Adipocyte (in vitro differentiated cells): ENCODE data around the gene CACNA2D1.
A peak's percentile ranks its signal among the peaks of the same experiment; 100 is the strongest.
"Not testable (repeated sequence)": the region's sequence is repeated elsewhere in the genome, so short reads cannot be mapped to it uniquely, and the experiment has no call there.

Experiments
- DNase-seq: peaks from one replicate; pipeline ENCODE4 v3.0.0-alpha.2; 2015; ENCODE audit warnings: low read depth
- H3K27me3 ChIP-seq: replicated peaks from 2 replicates; pipeline ENCODE4 v1.7.0; 2013; ENCODE audit warnings: mild to moderate bottlenecking, low read length, moderate library complexity; ENCODE audit not compliant: control insufficient read depth, insufficient read depth
- H3K36me3 ChIP-seq: 2 replicates; pipeline ENCODE4 v1.7.0; 2013; ENCODE audit warnings: low read length, mild to moderate bottlenecking, moderate library complexity; ENCODE audit not compliant: control insufficient read depth, insufficient read depth, severe bottlenecking
- H3K4me1 ChIP-seq: 2 replicates; pipeline ENCODE4 v1.7.0; 2013; ENCODE audit warnings: mild to moderate bottlenecking, low read length, moderate library complexity; ENCODE audit not compliant: control insufficient read depth, insufficient read depth
- H3K4me3 ChIP-seq: 2 replicates; pipeline ENCODE4 v1.7.0; 2013; ENCODE audit warnings: mild to moderate bottlenecking, low read length, moderate library complexity
- H3K9ac ChIP-seq: 2 replicates; pipeline ENCODE4 v1.7.0; 2013; ENCODE audit warnings: mild to moderate bottlenecking, low read length, moderate library complexity
- H3K9me3 ChIP-seq: 2 replicates; pipeline ENCODE4 v1.7.0; 2013; ENCODE audit warnings: mild to moderate bottlenecking, low read length, moderate library complexity; ENCODE audit not compliant: control insufficient read depth

The CACNA2D1 gene

DNA sequence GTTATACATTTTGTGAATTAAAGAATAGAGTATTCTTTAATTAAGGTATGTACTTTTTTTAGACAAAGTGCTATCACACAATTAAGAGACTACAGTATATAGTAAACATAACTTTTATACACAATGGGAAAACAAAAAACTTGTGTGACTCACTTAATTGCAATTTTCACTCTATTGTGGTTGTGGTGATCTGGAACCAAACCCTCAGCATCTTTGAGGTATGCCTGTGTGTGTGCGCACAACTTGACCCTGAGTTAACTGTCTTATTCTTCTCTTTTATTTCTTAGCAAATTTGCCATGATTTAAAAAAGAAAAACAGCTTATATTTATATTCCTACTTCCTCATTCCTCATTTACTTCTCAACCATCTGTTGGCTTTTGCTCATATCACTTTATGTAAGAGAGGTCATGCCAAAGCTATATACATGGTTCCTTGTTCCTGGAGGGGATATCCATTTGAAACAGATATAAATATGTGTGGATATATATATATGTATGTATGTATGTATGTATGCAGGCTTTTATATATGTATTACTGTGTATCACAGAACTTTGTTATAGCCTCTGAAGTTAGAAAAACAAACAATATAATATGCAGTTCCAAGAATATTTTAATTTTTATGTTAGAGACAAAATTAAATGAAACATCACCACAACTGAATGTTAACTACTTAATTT, 414.2 kb downstream of the CACNA2D1 start:
- Histone ChIP-seq H3K9me3 (no peaks in the 10 kb centered on the region), H3K9ac (no peak overlapping the region), H3K36me3 (peaks cover 5% of the 10 kb centered on the region), H3K27me3 (no peaks in the 10 kb centered on the region), H3K4me1 (no peaks in the 10 kb centered on the region), H3K4me3 (no peak overlapping the region)
- no peak for DNase-seq

DNA sequence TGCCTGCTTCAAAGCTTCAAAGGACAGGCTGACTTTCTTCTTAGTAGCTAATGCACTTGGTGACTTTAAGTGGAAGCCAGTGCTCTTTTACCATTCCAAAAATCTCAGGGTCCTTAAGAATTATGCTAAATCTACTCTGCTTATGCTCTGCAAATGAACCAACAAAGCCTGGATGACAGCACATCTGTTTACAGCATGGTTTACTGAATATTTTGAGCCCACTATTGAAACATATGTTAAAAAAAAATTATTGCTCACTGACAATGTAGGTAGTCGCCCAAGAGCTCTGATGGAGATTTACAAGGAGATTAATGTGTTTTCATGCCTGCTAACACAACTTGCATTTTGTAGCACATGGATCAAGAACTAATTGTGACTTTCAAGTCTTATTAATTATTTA, 415.5 kb downstream of the CACNA2D1 start:
- DNase-seq, result no peak
- Histone ChIP-seq H3K4me1 (no peaks in the 10 kb centered on the region), H3K9ac (no peak overlapping the region), H3K36me3 (peaks cover 5% of the 10 kb centered on the region), H3K27me3 (no peaks in the 10 kb centered on the region), H3K4me3 (no peak overlapping the region), H3K9me3 (no peaks in the 10 kb centered on the region)

DNA sequence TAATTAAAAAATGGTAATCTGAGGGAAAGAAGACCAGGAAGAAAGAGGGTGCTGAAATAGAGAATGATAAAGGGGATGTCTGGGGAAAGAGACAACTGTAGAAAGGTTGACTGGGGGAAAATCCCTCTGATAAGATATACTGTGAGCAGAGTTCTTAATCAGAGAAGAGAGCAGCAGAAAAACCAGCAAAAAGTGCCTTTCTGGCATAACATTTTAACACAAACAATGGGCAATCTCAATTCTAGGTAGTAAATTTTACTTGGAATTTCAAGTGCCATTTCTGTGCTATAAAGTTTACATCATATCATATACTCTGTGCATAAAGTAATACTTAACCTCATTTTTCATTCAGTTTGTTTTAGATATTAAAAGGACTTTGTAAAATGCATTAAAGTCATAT, 421.9 kb downstream of the CACNA2D1 start:
- DNase-seq, result no peak
- no peaks in the 10 kb centered on the region for H3K36me3 ChIP-seq
- no peak overlapping the region for H3K4me3 ChIP-seq
- no peak overlapping the region for H3K9ac ChIP-seq
- H3K4me1 ChIP-seq, result peaks cover 25% of the 10 kb centered on the region
- no peaks in the 10 kb centered on the region for H3K27me3 ChIP-seq
- H3K9me3 ChIP-seq, result no peaks in the 10 kb centered on the region

DNA sequence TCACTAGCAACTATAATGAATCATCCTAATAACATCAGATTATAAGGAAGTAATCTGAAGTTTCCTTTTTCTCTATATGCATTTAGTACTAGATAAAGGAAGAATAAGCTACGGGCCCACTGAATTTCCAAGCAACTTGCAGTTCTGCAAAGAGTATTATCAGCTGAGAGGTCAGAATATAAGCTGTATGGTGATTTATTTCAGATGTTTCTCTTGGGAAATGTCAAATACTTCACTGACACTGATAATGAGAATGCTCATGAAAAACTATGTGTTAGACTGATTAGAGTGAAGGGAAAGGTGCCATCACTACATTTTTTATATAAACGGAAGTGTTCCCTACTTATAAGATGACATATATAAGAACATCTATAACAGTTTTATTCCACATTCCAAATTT, 422.5 kb downstream of the CACNA2D1 start:
- H3K4me1 ChIP-seq, result peaks cover 25% of the 10 kb centered on the region

DNA sequence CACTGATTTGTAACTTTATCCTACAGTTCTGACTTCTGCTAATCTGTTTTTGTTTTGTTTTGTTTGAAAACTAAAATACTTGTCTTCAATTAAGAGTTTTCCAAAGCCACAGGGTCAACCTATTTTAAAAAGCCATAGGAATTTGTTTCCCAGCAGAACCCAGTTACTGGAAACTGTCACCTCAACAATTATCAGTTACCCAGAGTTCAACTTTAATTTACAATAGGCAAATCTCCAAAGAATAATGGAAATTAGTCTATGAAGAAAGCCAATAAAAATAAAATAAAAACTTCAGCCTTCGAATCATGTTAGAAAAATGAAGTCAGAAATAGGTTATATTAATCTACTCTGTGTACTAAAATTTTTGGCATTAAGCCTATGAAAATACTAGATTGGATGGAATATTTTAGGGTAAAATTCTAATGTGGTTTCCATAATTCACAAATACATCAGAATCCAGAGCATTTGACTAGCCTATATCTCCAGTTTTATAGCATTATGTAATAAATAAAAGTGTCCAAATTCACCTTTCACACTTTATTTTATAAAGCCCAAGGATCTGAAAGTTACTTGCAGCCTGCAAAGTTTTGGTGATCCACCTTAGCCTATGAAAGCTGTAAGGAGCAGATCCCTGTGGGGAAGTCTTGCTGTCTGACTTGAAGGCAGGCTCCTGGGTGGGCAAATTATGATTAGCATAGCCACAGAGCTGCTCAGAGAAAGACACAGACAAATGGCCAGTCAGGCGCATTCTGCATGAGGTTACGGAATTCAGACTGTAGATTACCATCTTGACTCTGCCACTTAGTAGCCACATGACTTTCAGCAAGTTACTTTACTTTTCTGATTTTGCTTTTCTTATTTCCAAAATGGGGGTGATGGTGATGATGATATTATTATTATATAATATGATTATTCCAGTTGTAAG, 423.8 kb downstream of the CACNA2D1 start:
- H3K4me1 ChIP-seq, result peaks cover 25% of the 10 kb centered on the region
- H3K4me3 ChIP-seq, result no peak overlapping the region
- DNase-seq, result no peak
- H3K9ac ChIP-seq, result no peak overlapping the region
- H3K9me3 ChIP-seq, result no peaks in the 10 kb centered on the region
- no peaks in the 10 kb centered on the region for H3K36me3 ChIP-seq
- no peaks in the 10 kb centered on the region for H3K27me3 ChIP-seq

More for the DNA sequence above, 422.5 kb downstream of the CACNA2D1 start:
- H3K9me3 ChIP-seq, result no peaks in the 10 kb centered on the region
- H3K27me3 ChIP-seq, result no peaks in the 10 kb centered on the region
- no peak overlapping the region for H3K9ac ChIP-seq
- H3K36me3 ChIP-seq, result no peaks in the 10 kb centered on the region
- no peak overlapping the region for H3K4me3 ChIP-seq
- no peak for DNase-seq

DNA sequence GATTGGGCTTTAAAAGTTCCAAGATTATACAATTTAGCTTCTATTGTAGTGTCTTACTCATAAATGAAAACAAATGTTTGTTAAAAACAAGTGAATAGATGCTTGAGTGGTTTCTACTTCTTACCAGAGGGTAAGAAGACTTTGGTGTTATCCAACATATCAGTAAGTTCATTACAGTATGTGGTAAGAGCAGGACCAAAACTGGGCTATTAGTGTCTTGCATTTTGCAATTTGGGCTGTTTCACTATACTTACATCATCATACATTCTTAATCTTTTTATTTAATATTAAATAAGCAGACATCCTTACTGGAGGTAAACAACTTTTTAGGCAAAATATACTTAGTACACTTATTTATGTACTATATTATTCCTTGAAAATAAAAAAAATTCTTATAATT, 425.4 kb downstream of the CACNA2D1 start:
- Histone ChIP-seq H3K27me3 (no peaks in the 10 kb centered on the region), H3K9me3 (no peaks in the 10 kb centered on the region), H3K4me1 (peaks cover 25% of the 10 kb centered on the region), H3K4me3 (no peak overlapping the region), H3K36me3 (no peaks in the 10 kb centered on the region), H3K9ac (no peak overlapping the region)
- DNase-seq, result peak; percentile 59

DNA sequence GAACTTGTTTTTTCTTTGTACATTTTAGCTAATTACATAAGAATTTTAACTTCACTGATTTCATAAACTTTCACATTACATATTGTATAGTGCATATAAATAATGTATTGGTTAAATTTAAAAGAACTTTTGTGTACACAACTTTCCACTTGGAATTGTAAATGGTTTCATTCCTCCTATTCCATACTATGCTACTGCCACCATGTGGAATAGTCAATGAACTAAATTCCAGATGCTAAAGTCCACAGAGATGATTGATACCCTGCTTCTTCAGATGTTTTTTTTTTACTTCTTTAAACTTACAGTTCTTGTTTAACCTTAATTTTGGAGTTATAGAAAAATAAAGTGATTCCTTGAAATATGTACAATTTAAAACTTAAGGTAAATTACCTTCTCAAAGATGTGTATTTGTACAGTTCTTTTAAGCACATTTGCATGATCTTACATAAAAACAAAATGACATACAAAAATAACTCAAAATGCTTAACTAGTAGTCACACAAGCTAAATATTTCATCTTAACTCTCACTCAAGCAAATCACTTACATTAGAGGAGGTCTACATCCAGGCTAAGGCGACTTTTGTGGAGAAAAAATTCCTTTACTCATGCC, 426.1 kb downstream of the CACNA2D1 start:
- Histone ChIP-seq H3K9me3 (no peaks in the 10 kb centered on the region), H3K4me3 (no peak overlapping the region), H3K9ac (no peak overlapping the region), H3K36me3 (no peaks in the 10 kb centered on the region), H3K4me1 (peaks cover 25% of the 10 kb centered on the region), H3K27me3 (no peaks in the 10 kb centered on the region)
- DNase-seq, result peak; percentile 79

DNA sequence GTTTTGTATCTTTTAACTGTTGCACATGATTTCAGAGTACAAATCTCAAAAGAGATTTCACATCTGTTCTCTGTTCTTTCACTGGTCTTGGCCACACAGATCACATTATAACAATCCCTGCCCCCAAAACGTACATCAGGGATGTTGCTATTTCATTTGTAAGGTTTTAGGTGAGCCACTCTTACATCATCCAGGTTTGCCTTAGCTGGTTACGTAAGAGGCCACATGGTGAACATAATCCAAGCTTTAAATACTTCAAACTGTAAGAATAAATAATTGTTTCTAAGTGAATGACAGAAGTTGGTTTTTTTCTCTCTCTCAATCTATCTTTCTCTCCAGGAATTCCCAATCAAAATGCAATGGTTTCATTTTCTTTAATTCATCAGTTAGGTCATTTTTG, 427.8 kb downstream of the CACNA2D1 start:
- H3K9ac ChIP-seq, result no peak overlapping the region
- H3K4me3 ChIP-seq, result no peak overlapping the region
- no peaks in the 10 kb centered on the region for H3K9me3 ChIP-seq
- H3K27me3 ChIP-seq, result no peaks in the 10 kb centered on the region
- peak; percentile 31 for DNase-seq
- peaks cover 12% of the 10 kb centered on the region for H3K36me3 ChIP-seq
- peaks cover 25% of the 10 kb centered on the region for H3K4me1 ChIP-seq

DNA sequence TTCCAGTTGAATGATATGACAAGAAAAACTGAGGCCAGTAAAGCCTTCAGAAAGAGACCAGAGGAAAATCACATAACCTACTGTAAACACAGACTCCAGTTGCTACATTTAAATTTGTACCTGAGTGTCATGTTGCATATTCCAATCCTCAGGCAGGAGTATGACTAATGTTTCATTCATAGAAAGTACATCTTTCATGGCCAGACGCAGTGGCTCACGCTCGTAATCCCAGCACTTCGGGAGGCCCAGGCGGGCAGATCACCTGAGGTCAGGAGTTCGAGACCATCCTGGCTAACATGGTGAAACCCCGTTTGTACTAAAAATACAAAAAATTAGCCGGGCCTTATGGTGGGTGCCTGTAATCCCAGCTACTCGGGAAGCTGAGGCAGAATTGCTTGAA, 429.0 kb downstream of the CACNA2D1 start:
- H3K9me3 ChIP-seq, H3K9ac ChIP-seq, DNase-seq, H3K27me3 ChIP-seq, H3K4me3 ChIP-seq: not testable (repeated sequence)
- Histone ChIP-seq H3K4me1 (peaks cover 20% of the 10 kb centered on the region), H3K36me3 (peaks cover 18% of the 10 kb centered on the region)

DNA sequence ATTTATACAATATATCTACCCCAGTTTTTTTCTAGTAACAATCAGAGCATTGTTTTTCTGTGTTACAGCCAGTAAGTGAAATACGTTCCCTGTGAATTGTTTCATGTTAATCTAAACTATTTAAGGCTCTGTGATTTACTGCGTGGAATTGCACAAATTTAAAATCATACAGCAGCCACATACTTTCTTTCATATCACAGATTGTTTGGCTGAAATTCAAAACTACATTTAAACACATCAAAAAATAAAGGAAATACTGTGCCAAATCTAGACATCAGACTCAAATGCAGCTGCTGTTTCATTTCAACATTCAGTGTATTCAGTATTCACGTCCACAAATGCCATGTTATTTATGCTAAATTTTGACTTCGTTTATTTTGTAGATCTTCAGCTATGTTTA, 431.1 kb downstream of the CACNA2D1 start:
- Histone ChIP-seq H3K9ac (no peak overlapping the region), H3K27me3 (no peaks in the 10 kb centered on the region), H3K4me3 (no peak overlapping the region), H3K36me3 (peaks cover 25% of the 10 kb centered on the region), H3K4me1 (peaks cover 9% of the 10 kb centered on the region), H3K9me3 (no peaks in the 10 kb centered on the region)
- DNase-seq, result peak; percentile 47

DNA sequence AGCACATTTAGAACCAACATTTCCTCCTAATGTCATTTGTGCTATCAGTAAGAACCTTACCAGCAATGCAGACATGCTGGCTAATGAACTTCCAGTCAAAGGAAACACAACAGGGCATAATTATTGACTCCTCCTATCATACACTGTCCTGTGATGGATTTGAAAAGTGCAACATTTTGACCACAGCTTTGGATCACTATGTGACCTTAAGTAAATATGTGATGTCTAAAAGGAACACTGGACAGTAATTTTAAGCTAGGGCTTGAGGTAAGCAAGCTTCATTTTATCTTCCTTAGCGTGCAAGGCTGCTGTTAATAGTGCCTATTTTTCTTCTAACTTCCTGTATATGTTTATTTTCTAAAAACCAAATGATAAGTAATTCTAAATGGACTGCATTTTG, 433.2 kb downstream of the CACNA2D1 start:
- peaks cover 9% of the 10 kb centered on the region for H3K4me1 ChIP-seq
- no peak for DNase-seq
- no peak overlapping the region for H3K4me3 ChIP-seq
- H3K9ac ChIP-seq, result no peak overlapping the region
- peaks cover 29% of the 10 kb centered on the region for H3K36me3 ChIP-seq
- no peaks in the 10 kb centered on the region for H3K27me3 ChIP-seq
- H3K9me3 ChIP-seq, result no peaks in the 10 kb centered on the region
